HEK293 (cell line): ENCODE measurements around the gene LRRN4CL.
A peak's percentile ranks its signal among the peaks of the same experiment; 100 is the strongest.

Experiments
- CTCF ChIP-seq: fragments of 450-650 bp; formaldehyde crosslinking; IDR thresholded peaks from 2 replicates; pipeline ENCODE4 v1.5.1; 2016; ENCODE audit warnings: missing biosample characterization, missing genetic modification characterization
- GLIS2 ChIP-seq: fragments of 450-650 bp; formaldehyde crosslinking; IDR thresholded peaks from 2 replicates; pipeline ENCODE4 v1.5.1; 2016; ENCODE audit warnings: missing biosample characterization, missing genetic modification characterization
- KLF9 ChIP-seq: fragments of 450-650 bp; formaldehyde crosslinking; IDR thresholded peaks from 2 replicates; pipeline ENCODE4 v1.5.1; 2016; ENCODE audit warnings: missing biosample characterization, missing genetic modification characterization, low read depth
- YY1 ChIP-seq: fragments of 450-650 bp; formaldehyde crosslinking; IDR thresholded peaks from 2 replicates; pipeline ENCODE4 v1.5.1; 2018; ENCODE audit warnings: missing biosample characterization, missing genetic modification characterization
- ZBTB21 ChIP-seq: fragments of 450-650 bp; formaldehyde crosslinking; IDR thresholded peaks from 2 replicates; pipeline ENCODE4 v1.5.1; 2017; ENCODE audit warnings: missing biosample characterization, missing genetic modification characterization
- ZBTB6 ChIP-seq: fragments of 450-650 bp; formaldehyde crosslinking; IDR thresholded peaks from 2 replicates; pipeline ENCODE4 v1.5.1; 2017; ENCODE audit warnings: missing biosample characterization, missing genetic modification characterization
- ZFP3 ChIP-seq: fragments of 450-650 bp; formaldehyde crosslinking; IDR thresholded peaks from 2 replicates; pipeline ENCODE4 v1.5.1; 2016; ENCODE audit warnings: low read depth, missing biosample characterization, missing genetic modification characterization
- ZNF239 ChIP-seq: fragments of 450-650 bp; formaldehyde crosslinking; IDR thresholded peaks from 2 replicates; pipeline ENCODE4 v1.5.1; 2016; ENCODE audit warnings: missing biosample characterization, missing genetic modification characterization
- ZNF311 ChIP-seq: fragments of 450-650 bp; formaldehyde crosslinking; IDR thresholded peaks from 2 replicates; pipeline ENCODE4 v1.5.1; 2017; ENCODE audit warnings: missing biosample characterization, missing genetic modification characterization, borderline replicate concordance
- ZNF639 ChIP-seq: fragments of 450-650 bp; formaldehyde crosslinking; IDR thresholded peaks from 2 replicates; pipeline ENCODE4 v1.5.1; 2016; ENCODE audit warnings: missing biosample characterization, missing genetic modification characterization
- ZNF645 ChIP-seq: fragments of 450-650 bp; formaldehyde crosslinking; IDR thresholded peaks from 2 replicates; pipeline ENCODE4; 2016; ENCODE audit warnings: missing biosample characterization, missing genetic modification characterization
- ZNF658 ChIP-seq: fragments of 450-650 bp; formaldehyde crosslinking; IDR thresholded peaks from 2 replicates; pipeline ENCODE4; 2016; ENCODE audit warnings: missing biosample characterization, missing genetic modification characterization

GRCh38 chr11:62680825-62681240, 8.5 kb downstream of the LRRN4CL start:
- TF ChIP-seq GLIS2 (tag by site-specific recombination) (no peak), ZNF639 (tag by site-specific recombination) (no peak), KLF9 (tag by site-specific recombination) (no peak), ZNF239 (tag by site-specific recombination) (no peak), ZBTB21 (tag by site-specific recombination) (no peak), ZNF658 (tag by site-specific recombination) (no peak), CTCF (tag by site-specific recombination) (peak; percentile 28; the same call in 1 of the 2 replicates), ZNF311 (no peak), YY1 (tag by site-specific recombination) (no peak), ZNF645 (tag by site-specific recombination) (no peak), ZFP3 (tag by site-specific recombination) (no peak), ZBTB6 (tag by site-specific recombination) (no peak)
